ENCODE results near the gene KCNAB1.

KCNAB1 gene

GRCh38 chr3:156586905-156587759, 466.8 kb downstream of the KCNAB1 start:
- no peak for DNase-seq

GRCh38 chr3:156587760-156588069, 467.3 kb downstream of the KCNAB1 start:
- no peak for DNase-seq
